Astrocyte of the spinal cord (primary cell): ENCODE measurements around the gene SQSTM1.
"Not testable (repeated sequence)": the region's sequence is repeated elsewhere in the genome, so short reads cannot be mapped to it uniquely, and the experiment has no call there.

ENCODE experiments used
- DNase-seq: peaks from one replicate; pipeline ENCODE4 v3.0.0; 2011; ENCODE audit warnings: low read depth, low spot score
- H3K4me3 ChIP-seq: 2 replicates; pipeline ENCODE4 v1.5.1; 2011; ENCODE audit warnings: low read depth, mild to moderate bottlenecking, low read length, moderate library complexity
- in situ Hi-C: cut with HindIII; loops from 2 replicates; pipeline ENCODE4 v1.10.0; 2017; ENCODE audit warnings: low sequenced_read_pairs
- TF ChIP-seq, protein P1 (sequence below): IDR thresholded peaks from 2 replicates; pipeline ENCODE4 v1.5.1; 2012; ENCODE audit warnings: low read depth, mild to moderate bottlenecking, low read length, inconsistent platforms

SQSTM1 gene

DNA sequence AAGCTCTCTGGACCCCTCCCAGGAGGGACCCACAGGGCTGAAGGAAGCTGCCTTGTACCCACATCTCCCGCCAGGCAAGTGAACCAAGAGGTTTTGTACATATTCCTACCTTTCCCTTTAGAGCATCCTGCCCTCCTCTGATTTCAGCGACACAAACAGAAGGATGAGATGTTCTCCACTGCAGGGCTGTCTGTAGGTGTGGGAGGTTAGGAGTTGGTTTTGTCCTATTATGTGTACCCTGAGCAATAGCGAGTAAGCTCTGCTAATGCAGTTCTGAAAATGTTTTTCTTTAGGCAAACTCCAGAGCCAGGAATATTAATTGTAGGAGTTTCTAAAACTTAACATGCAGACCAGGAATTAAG lies 13.0 kb downstream of the SQSTM1 start:
- H3K4me3 ChIP-seq, result no peak overlapping the region
- TF ChIP-seq, protein P1, sequence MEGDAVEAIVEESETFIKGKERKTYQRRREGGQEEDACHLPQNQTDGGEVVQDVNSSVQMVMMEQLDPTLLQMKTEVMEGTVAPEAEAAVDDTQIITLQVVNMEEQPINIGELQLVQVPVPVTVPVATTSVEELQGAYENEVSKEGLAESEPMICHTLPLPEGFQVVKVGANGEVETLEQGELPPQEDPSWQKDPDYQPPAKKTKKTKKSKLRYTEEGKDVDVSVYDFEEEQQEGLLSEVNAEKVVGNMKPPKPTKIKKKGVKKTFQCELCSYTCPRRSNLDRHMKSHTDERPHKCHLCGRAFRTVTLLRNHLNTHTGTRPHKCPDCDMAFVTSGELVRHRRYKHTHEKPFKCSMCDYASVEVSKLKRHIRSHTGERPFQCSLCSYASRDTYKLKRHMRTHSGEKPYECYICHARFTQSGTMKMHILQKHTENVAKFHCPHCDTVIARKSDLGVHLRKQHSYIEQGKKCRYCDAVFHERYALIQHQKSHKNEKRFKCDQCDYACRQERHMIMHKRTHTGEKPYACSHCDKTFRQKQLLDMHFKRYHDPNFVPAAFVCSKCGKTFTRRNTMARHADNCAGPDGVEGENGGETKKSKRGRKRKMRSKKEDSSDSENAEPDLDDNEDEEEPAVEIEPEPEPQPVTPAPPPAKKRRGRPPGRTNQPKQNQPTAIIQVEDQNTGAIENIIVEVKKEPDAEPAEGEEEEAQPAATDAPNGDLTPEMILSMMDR, result no peak
- no peak for DNase-seq
- in situ Hi-C loops, result no loop called here

DNA sequence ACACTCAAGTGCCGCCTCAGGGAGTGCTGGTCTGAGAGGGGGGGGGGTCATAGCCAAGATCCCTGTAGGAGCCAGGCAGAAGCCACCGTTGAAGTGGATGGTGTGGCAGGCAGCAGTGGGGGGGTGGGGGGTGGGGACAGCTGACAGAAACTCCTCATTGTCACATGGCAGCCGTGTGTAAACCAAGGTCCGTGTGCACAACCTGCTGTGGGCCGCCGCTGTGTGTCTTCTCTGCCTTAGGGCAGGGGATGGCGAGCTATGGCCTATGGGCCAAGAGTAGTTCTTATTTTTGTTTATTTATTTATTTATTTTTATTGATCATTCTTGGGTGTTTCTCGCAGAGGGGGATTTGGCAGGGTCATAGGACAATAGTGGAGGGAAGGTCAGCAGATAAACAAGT lies 13.4 kb downstream of the SQSTM1 start:
- no peak for DNase-seq
- H3K4me3 ChIP-seq, result no peak overlapping the region
- TF ChIP-seq, protein P1, result no peak
- in situ Hi-C loops, result no loop called here

DNA sequence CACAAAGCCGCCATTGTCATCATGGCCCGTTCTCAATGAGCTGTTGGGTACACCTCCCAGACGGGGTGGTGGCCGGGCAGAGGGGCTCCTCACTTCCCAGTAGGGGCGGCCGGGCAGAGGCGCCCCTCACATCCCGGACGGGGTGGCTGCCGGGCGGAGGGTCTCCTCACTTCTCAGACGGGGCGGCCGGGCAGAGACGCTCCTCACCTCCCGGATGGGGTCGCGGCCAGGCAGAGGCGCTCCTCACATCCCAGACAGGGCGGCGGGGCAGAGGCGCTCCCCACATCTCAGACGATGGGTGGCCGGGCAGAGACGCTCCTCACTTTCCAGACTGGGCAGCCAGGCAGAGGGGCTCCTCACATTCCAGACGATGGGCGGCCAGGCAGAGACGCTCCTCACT lies 14.2 kb downstream of the SQSTM1 start:
- DNase-seq, H3K4me3 ChIP-seq, in situ Hi-C loops: not testable (repeated sequence)

DNA sequence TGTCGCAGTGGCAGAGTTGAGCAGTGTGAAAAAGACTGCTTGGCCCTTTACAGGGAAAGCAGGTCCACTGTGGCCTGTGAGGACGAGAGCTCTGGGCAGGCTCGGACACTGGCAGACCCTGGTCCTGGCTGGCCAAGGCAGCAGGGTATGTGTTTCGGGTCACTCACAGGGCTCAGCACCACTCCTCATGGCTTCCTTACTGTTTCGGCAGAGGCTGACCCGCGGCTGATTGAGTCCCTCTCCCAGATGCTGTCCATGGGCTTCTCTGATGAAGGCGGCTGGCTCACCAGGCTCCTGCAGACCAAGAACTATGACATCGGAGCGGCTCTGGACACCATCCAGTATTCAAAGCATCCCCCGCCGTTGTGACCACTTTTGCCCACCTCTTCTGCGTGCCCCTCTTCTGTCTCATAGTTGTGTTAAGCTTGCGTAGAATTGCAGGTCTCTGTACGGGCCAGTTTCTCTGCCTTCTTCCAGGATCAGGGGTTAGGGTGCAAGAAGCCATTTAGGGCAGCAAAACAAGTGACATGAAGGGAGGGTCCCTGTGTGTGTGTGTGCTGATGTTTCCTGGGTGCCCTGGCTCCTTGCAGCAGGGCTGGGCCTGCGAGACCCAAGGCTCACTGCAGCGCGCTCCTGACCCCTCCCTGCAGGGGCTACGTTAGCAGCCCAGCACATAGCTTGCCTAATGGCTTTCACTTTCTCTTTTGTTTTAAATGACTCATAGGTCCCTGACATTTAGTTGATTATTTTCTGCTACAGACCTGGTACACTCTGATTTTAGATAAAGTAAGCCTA lies 15.7 kb downstream of the SQSTM1 start:
- in situ Hi-C loops, result no loop called here
- H3K4me3 ChIP-seq, result no peak overlapping the region
- TF ChIP-seq, protein P1, result peak; percentile 12
- DNase-seq, result peak; percentile 51

DNA sequence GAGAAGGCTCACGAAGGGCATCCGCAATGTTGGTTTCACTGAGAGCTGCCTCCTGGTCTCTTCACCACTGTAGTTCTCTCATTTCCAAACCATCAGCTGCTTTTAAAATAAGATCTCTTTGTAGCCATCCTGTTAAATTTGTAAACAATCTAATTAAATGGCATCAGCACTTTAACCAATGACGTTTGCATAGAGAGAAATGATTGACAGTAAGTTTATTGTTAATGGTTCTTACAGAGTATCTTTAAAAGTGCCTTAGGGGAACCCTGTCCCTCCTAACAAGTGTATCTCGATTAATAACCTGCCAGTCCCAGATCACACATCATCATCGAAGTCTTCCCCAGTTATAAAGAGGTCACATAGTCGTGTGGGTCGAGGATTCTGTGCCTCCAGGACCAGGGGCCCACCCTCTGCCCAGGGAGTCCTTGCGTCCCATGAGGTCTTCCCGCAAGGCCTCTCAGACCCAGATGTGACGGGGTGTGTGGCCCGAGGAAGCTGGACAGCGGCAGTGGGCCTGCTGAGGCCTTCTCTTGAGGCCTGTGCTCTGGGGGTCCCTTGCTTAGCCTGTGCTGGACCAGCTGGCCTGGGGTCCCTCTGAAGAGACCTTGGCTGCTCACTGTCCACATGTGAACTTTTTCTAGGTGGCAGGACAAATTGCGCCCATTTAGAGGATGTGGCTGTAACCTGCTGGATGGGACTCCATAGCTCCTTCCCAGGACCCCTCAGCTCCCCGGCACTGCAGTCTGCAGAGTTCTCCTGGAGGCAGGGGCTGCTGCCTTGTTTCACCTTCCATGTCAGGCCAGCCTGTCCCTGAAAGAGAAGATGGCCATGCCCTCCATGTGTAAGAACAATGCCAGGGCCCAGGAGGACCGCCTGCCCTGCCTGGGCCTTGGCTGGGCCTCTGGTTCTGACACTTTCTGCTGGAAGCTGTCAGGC lies 16.6 kb downstream of the SQSTM1 start:
- no peak for DNase-seq
- H3K4me3 ChIP-seq, result no peak overlapping the region
- TF ChIP-seq, protein P1, result no peak
- in situ Hi-C loops, result no loop called here

DNA sequence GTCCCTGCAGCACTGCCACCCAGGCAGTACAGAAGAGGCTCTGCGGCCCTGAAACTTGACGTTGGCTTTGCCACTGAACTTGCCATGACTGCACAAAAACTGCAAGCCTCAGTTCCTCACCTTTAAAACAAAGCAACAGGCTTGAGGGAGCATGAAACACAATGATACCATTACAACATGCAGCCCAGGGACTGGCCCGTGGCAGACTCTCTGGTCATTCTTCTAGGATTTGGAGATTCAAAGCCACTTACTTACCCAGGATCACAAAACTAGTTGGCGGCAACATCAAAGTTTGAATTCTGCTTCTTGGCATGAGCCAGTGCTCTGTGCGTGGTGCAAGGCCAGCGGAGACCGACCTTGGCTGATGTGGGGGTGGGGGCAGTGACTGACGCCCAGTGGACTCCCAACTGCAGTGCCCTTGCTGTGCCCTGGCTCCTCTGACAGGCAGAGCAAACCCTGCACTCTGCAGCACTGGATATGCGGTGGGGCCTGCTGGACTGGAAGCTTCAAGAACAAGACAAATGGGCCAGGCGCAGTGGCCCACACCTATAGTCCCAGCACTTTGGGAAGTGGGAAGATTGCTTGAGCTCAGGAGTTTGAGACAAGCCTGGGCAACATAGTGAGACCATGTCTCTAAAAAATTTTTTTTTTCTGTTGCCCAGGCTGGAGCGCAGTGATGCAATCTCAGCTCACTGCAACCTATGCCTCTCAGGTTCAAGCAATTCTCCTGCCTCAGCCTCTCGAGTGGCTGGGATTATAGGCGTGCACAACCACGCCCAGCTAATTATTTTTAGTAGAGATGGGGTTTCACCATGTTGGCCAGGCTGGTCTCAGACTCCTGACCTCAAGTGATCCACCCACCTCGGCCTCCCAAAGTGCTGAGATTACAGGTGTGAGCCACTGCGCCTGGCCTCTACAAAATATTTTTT lies 18.9 kb downstream of the SQSTM1 start:
- no peak overlapping the region for H3K4me3 ChIP-seq
- TF ChIP-seq, protein P1, result no peak
- no peak for DNase-seq
- in situ Hi-C loops, result no loop called here
